AML-193 (cell line): ENCODE data around the gene GJD4.

Source experiments
- DNase-seq, 2 experiments: peaks; one replicate each; lab custom pipeline; 2025; lab: John Stamatoyannopoulos, UW

The GJD4 gene

DNA sequence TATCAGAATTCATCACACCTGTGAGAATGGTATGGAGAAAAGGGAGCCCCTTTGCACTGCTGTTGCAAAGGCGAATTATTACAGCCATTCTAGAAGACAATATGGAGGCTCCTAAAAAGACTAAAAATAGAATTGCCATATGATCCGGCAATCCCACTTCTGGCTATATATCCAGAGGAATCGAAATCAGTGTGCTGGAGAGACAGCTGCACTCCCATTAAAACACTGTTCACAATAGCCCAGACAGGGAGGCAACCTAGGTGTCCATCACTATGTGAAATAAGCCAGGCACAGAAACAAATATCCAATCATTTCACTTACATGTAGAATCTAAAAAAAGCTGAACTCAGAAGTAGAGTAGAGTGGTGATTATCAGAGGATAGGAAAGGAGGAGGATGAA is 26.0 kb upstream of the GJD4 start:
- DNase-seq = no peak

DNA sequence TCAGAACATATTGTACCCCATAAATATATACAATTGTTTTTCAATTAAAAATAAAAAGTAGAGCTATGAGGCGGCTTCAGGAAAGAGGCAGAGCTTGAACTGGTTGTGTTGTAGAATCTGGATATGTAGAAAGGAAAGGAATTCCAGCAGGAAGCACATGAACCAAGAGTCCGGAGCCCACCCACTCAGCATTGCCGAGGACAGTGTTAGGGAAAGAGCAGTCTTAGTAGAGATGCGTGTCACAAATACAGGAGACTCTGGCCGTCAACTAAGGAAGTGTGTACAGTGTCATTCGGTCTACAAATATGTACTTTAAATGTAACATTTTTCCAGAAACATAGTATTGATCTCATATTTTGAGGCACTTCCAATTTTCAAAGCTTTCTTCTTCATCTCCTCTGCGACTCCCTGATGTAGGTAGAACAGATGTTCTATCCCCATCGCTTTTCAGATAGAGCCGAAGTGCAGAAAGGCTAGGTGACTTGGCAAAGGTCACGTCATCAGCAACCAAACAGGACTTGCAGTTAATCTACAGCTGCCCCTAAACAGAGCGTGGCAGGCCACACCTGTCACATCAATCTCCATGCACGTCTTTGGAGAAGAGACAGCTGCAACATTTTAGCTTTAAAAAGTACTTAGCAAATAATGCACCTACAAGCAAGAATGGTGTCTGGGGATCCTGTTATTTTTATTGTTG is 25.3 kb upstream of the GJD4 start:
- DNase-seq = no peak

DNA sequence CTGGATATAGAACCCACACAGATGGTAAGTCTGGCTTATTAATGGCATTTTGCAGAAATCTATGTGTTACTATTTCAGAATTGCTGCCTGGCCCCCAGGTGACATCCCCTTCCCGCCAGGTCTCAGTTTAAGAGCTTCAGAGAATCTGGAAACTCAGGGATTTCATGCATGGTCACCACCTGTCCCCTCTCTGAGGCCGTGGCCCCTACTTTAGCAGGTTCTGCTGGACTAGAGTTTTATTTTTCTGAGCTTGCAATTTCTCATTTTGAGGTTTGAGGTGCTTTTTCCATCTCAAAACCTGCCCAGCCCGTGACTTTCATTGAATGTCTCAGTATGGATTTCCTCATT is 24.7 kb upstream of the GJD4 start:
- no peak for DNase-seq

DNA sequence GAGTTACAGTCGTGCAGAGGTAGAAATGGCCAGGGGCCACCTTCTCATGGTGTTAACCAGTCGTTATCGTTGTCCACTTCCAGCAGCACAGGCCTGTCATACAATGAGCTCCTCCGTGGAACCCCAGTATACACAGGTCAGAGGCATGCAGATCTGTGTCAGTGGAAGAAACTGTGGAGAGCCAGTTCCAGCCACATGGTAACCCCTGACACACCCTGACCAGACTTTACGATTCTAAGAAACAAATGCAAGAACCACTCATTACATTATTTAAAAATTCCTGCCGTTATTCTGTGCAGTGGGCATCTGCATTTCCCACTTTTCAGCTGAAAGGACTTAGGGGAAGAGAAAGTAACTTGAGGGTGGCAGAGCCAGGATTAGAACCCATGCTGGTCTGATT is 23.5 kb upstream of the GJD4 start:
- DNase-seq = no peak

DNA sequence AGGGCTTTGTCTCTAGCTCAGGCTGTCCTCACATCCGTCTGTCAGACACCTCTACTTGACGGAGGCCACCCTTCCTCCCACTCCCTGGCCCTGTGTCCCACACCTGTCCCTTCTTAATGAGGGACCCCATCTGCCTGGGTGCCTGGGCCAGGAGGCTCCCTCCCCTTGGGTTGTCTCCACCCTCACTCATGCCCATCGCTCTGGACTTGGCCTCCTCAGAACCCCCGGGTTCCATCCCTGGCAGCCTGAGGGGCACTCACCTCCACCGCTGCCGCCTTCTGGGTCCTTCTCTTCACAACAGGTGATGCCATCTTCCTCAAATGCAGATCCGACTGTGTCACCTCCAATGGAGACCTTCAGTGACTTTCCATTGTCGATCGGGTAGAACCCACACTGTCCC is 20.2 kb upstream of the GJD4 start:
- DNase-seq = no peak

DNA sequence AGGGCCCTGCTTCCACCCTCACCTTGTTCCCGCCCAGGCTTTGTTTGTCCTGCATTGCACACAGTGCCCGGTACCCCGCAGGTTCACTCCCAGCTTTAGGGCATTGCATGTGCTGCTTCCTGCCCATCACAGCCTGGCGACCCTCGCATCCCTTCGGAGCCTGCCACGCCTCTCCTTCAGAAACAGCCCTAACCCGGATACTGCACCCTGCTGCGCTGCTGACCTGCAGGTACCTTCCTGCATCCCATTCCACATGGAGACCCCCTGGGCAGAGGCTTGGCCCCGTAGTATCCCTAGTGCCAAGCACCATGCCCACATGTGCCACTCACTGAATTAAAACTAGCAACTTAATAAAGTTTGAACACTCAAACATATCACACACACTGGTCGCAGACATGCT is 19.8 kb upstream of the GJD4 start:
- DNase-seq = no peak

DNA sequence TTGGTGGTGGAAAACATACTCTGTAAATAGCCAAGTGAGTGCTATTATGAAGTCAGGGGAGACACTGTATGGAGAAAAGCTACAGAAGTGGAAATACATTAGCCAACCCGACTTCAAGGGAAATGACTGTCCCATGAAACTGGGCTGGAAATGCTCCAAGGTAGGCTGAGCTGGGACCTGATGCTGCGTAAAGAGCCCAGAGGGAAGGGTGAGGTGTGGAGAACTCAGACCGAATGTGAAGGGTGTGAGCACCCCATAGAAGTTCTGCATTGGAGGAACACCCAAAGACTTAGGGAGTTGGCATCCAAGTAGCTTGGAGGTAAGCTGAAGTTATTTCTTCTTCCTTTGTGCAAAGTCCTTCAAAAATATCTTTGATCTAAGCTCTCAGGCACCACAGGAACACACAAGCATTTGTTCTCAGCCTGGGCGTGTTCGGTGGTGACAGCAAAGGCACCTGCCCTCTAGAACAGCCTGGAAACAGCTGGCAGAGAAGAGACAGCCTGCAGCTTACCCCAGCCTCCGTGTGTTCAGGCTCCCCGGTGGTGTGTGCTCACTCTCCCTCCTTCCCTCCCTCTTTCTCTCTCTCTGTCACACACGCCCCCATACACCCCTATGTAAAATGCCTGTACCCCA is 19.1 kb upstream of the GJD4 start:
- DNase-seq = no peak

DNA sequence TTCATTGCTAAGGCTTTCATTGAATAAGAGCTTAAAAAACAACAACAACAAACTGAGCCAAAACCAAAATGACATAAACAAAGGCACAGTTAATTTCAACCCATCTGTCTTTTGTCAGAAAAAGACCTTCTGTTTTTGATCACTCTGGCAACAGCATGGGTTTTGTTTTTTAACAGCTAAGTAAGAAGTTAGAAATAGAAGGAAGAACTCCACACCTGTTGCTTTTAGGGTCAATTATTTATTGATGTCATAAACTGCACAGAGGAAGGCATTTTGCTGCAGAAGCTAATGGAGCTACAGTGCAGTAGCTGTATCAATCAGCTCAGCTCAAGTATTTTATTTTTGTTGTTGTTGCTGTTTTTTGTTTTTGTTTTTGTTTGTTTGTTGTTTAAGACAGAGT is 16.3 kb upstream of the GJD4 start:
- no peak for DNase-seq

DNA sequence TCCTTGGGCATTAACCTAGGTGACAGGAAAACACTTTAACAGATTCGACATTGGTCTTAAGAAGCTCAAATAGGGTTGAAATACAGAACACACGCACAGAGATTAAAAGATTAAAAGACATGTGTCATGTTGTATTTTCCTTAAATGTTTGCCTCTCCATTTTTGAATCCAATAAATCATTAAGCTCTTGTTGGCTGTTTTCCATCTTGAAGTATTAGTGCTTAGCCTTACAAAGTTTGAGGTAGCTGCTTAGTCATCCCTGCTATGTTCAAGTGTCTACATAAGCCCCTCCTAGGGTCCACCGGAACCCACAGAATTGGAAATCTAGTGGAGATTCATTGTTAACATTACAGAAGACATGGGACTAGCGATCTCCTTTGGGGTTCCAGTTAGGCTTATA is 12.7 kb upstream of the GJD4 start:
- no peak for DNase-seq

DNA sequence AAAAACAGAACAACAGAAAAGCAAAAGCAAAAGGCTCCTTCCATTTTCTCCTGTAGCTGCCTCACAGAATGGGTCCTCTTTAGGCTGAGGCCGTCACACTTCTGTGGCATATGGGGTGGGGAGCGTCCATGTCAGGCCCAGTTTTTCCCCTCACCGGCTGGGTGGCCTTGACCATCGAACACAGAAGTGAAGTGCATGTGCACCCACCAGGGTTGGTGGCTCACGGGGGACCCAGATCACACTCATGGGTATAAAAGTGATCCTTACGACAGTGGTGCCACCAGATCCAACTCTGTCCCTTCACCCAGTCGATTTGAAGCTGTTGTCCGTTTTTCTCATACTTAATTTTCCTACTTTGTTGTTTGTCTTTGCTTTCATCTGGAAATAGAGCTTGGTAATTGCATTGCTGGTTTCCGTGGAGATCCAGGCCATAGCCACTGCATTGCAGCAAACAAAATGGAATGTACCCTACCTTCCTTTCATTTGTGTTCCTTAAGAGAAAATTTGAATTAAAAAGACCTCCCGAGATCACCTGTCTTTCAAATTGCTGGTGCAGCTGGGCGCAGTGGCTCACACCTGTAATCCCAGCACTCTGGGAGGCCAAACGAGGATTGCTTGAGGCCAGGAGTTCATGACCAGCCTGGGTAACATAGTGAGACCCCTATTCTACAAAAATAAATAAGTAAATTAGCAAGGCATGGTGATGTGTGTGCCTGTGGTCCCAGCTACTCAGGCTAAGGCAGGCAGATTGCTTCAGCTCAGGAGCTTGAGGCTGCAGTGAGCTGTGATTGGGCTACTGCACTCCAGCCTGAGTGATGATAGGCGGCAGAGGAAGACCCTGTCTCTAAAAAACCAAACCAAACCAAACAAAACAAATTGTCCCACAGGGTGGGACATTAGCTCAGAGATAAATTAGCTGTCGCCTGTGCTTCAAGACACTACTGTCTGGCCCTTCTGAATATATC is 10.7 kb upstream of the GJD4 start:
- no peak for DNase-seq

DNA sequence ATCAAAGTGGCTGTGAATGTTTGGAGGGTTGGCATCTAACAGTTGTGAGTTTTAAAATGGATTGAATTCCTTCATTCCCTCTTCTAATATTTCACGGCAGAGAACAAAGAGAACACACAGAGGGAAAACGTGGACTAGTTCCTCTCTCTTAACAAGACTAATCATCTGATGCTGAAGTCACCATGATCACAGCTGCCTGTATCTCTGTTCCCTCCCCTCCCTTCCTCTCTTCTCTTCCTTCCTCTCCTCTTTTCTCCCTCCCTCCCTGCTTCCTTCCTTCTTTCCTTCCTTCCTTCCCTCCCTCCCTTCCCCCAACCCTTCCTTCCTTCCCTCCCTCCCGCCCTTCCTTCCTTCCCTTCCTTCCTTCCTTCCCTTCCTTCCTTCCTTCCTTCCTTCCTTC is 10.0 kb upstream of the GJD4 start:
- DNase-seq = no peak

DNA sequence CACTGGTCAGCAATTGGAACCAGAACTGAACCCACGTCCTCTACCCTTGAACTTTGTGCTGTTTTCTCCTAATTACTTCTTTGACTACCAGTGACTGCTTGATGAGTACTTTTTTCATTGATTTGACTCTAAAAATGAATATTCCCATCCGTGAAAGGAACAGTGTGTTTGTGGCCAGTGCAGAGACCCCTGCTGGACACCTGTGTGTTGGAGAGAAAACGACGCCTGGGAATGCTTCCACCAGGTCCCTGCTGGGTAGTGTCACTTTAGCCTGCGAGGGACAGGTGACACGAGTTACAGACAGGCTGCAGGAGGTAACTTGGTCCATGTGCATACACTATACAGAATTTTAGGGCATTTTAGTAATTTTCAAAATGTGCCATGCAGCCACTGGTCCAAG is 6.8 kb upstream of the GJD4 start:
- no peak for DNase-seq

DNA sequence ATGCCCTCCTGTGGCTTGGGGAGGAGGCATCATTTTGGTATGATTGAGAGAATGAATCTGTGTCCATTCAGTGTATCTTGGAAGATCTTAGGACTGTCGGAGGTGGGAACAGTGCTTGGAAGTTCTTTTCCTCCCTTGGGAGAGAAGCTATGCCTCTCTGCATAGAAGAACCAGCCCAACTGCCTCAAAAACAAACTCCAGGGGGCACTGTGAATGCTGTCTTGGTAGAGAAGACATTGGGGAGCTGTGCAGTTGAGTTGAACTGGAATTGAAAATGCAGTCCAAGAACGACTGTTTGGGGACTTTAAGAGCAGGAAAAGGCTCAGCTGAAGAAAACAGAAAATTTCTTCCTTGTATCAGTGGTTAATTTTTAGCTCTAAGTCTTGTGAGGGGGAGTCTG is 4.9 kb upstream of the GJD4 start:
- no peak for DNase-seq

DNA sequence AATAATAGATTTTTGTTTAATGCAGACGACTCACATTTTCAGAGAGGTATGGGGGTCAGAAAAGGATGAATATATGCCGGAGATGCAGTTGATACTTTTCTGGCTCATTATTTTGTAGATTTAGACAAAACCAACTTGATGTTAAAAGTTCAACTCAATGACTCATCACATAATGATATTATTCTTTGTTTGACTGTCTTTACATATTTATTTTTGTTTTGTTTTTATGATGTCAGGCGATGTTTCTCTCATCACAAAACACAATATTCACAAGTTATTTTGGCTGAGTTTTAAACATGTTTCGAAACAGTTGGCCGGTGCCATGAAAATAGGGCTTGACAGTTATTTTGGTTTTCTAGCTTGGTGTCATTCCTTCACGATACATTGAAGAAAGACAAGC is 1.3 kb downstream of the GJD4 start:
- no peak for DNase-seq

DNA sequence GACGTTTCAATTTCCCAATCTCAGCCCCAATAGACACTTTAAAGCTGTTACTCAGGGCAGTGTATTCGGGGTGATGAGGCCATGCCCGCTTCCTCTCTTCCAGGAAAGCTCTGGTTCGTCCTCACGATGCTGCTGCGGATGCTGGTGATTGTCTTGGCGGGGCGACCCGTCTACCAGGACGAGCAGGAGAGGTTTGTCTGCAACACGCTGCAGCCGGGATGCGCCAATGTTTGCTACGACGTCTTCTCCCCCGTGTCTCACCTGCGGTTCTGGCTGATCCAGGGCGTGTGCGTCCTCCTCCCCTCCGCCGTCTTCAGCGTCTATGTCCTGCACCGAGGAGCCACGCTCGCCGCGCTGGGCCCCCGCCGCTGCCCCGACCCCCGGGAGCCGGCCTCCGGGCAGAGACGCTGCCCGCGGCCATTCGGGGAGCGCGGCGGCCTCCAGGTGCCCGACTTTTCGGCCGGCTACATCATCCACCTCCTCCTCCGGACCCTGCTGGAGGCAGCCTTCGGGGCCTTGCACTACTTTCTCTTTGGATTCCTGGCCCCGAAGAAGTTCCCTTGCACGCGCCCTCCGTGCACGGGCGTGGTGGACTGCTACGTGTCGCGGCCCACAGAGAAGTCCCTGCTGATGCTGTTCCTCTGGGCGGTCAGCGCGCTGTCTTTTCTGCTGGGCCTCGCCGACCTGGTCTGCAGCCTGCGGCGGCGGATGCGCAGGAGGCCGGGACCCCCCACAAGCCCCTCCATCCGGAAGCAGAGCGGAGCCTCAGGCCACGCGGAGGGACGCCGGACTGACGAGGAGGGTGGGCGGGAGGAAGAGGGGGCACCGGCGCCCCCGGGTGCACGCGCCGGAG is 2.6 kb downstream of the GJD4 start:
- DNase-seq = no peak

DNA sequence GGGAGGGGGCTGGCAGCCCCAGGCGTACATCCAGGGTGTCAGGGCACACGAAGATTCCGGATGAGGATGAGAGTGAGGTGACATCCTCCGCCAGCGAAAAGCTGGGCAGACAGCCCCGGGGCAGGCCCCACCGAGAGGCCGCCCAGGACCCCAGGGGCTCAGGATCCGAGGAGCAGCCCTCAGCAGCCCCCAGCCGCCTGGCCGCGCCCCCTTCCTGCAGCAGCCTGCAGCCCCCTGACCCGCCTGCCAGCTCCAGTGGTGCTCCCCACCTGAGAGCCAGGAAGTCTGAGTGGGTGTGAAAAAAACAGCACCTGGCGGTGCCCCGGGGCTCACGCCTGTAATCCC is 3.2 kb downstream of the GJD4 start:
- DNase-seq = no peak

DNA sequence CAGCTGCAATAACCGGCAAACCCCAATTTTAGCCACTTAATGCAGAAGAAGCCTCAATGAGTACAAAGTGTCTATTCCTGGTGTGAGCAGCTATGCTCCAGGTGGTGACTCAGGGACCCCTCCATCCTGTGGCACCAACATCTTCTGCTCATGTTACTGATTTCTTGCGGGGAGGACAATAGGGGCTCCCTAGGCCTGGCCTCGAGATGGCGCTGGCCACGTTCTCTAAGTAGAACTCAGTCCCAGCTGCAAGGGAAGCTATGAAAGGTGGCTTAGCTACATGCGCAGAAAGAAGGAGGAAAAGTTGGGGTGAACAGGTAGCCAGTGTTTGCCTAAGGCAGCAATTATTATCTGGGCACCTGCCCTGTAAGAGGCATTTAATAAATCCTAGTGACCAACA is 6.6 kb downstream of the GJD4 start:
- DNase-seq = no peak

DNA sequence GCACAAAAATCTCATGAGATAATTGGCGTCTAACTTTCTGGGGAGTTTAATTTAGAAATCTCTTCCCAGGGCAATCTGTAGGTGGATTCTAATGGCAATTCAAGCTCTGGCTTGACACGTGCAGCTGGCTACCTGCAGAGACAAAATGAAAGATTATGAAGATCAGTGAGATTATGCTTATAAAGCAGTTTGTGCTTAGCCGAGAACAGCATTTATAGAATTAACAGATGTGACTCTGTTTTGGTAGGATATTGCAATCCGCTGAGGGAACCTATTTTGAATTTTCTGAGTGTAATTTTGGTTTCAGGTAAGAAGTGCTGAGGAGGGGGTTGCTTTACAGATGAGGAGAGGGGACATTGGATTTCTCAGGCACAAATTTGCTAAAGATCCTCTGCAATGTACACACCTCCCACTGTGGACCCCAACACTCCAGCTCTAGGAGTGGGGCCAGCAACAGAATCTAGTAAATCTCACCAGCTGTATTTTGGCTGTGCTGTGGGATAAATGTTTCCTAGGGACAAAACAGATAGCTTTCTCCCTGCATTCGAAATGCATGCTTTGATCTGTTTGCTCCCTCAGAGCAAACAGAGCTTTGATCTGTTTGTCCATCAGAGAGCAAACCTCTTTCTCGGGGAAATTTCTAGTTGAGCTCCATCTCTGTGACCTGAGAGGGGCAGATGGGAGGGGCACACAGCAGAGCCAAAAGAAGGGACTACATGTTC is 7.4 kb downstream of the GJD4 start:
- no peak for DNase-seq

DNA sequence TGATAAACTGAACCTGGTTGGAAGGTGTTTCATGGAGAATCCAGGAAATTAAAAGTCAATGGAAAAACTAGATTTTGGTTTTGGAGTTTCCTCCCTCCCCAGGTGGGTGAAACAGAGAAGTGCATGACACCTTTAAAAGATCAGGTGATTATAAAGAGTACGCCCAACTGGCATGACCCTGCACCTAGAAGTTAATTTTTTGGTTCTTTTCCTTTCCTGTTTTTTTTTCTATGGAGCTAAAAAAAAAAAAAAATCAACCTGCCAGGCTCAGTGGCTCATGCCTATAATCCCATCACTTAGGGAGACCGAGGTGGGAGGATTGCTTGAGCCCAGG is 7.9 kb downstream of the GJD4 start:
- DNase-seq = no peak

DNA sequence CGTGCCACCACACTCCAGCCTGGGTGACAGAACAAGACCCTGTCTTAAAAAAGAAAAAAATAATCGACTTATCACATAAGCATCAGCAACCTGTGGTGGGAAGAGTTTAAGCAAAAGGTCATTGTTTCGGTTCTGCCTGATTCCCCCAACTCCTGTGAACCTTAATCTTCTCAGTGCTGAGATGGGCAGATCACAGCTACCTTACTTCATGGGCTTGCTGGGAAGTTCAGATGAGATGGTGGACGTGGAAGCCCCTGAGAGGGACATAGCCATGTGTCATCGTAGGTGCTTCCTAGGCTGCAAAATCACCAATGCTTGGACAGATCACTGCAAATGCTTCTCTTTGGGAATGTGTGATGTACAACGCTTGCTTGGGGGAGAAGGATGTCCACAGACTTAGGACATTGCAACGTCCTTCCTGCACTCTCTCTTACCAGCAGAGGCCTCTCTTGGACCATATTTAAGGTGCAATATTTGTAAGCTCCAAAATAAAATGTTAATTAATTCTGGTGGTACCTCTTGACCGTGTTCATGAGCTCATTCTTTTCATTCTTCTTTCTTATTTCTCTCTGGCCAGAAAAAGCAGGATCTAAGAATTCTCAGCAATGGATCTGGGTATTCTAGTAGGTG is 8.6 kb downstream of the GJD4 start:
- DNase-seq = no peak

DNA sequence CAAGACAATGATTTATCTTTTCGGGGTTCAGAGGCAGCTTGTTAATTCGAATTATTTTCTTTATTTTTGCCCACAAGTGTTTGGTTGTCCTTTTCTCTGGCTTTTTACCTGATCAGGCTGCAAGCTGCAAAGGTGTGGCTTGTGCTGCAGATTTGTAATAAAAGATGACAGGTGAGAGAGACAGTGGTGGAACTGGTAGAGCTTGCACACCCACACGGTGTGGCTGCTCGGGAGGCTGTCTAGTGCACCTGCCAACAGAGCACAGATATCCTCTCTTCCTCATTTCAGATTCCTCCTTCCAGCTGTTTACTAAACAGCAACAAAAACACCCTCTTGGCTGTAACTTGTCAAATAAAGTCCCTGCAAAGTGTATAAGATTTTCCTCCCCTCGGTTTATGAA is 9.2 kb downstream of the GJD4 start:
- DNase-seq = no peak
